HepG2 (cell line): ENCODE data around the gene RAB20. TPM values are rescaled to one million over a fixed set of nuclear protein-coding genes. Genes with fewer than 3 reads are reported as not detected.

Experiments
- ATAC-seq: fragments of 200-7000 bp; cut with Tn5 transposase; 3 replicates; pipeline ENCODE4 v1.9.1; 2020; ENCODE audit warnings: mild to moderate bottlenecking, moderate library complexity
- BruUV-seq: library from RNA; stranded (reverse); fragments of 400-500 nt; replicated peaks from 2 replicates; lab custom pipeline; 2021; lab: Mats Ljungman, UMichigan
- CTCF ChIA-PET: fragments of 300-600 bp; formaldehyde crosslinking; extraction: SDS; loops from one replicate; lab custom pipeline; 2021; ENCODE audit warnings: low total read pairs, inconsistent platforms, low intra/inter-chr PET ratio; lab: Yijun Ruan, JAX
- POLR2A ChIA-PET: fragments of 350-600 bp; sonication (Branson Sonifier 250); formaldehyde crosslinking; loops from one replicate; lab custom pipeline; 2020; ENCODE audit warnings: antibody characterized with exemption, inconsistent platforms; lab: Yijun Ruan, JAX
- DNase-seq: peaks from one replicate; pipeline ENCODE4 v3.0.0-alpha.2; 2015; ENCODE audit warnings: low spot score
- FAIRE-seq: peaks from 3 replicates; lab custom pipeline; 2011; peaks lifted over from hg19 to GRCh38; lab: Jason Lieb, UNC
- H2AFZ ChIP-seq: one replicate; pipeline ENCODE4 v1.6.1; 2011; ENCODE audit warnings: low read length, inconsistent platforms
- H3K27ac ChIP-seq: fragments of 300-600 bp; 3 replicates; pipeline ENCODE4 v1.8.0; 2011; ENCODE audit warnings: mixed run types, mild to moderate bottlenecking, mixed read lengths, low read length, inconsistent platforms; ENCODE audit not compliant: insufficient read depth; ENCODE audit errors: extremely low read length
- H3K27me3 ChIP-seq, 2 experiments: fragments of 200-600 bp in 1 of 2; 2 replicates in 1 of 2; 3 replicates in 1 of 2; pipeline versions ENCODE4 v1.6.0 to v1.8.0; 2011; ENCODE audit warnings: low read length in 2 of 2, mild to moderate bottlenecking in 2 of 2, moderate library complexity in 2 of 2, inconsistent platforms in 1 of 2; ENCODE audit not compliant: insufficient read depth in 2 of 2, control insufficient read depth in 1 of 2
- H3K36me3 ChIP-seq, 2 experiments: fragments of 200-600 bp in 1 of 2; replicated peaks in 1 of 2; 2 replicates in 1 of 2; 3 replicates in 1 of 2; pipeline versions ENCODE4 v1.5.1 to v1.8.0; 2011; ENCODE audit warnings: low read length in 2 of 2, inconsistent platforms in 1 of 2; ENCODE audit not compliant: insufficient read depth in 2 of 2, control insufficient read depth in 1 of 2
- H3K4me1 ChIP-seq: 2 replicates; pipeline ENCODE4 v1.5.1; 2012; ENCODE audit warnings: low read length, inconsistent platforms; ENCODE audit not compliant: insufficient read depth
- H3K4me2 ChIP-seq: 2 replicates; pipeline ENCODE4 v1.6.0; 2011; ENCODE audit warnings: low read depth, low read length, inconsistent platforms
- H3K4me3 ChIP-seq, 3 experiments: fragments of 200-600 bp in 1 of 3; sonication (generic), shearing (Covaris generic) in 1 of 3; replicated peaks in 1 of 3; 2 replicates each; pipeline ENCODE4 v1.5.1; 2011 to 2016; ENCODE audit warnings: low read length in 3 of 3, inconsistent platforms in 2 of 3, low read depth in 2 of 3, mild to moderate bottlenecking in 2 of 3, control low read depth in 1 of 3, mixed read lengths in 1 of 3; ENCODE audit not compliant: insufficient read depth in 1 of 3
- H3K79me2 ChIP-seq: one replicate; pipeline ENCODE4 v1.6.1; 2011; ENCODE audit warnings: low read length, inconsistent platforms; ENCODE audit not compliant: insufficient read depth
- H3K9ac ChIP-seq: 2 replicates; pipeline ENCODE4 v1.6.0; 2011; ENCODE audit warnings: mild to moderate bottlenecking, low read depth, low read length, inconsistent platforms; ENCODE audit not compliant: insufficient read depth
- H3K9me3 ChIP-seq: 2 replicates; pipeline ENCODE4 v1.5.1; 2012; ENCODE audit warnings: mild to moderate bottlenecking, low read length
- H4K20me1 ChIP-seq: 2 replicates; pipeline ENCODE4 v1.6.0; 2011; ENCODE audit warnings: inconsistent platforms, mild to moderate bottlenecking, low read length, moderate library complexity; ENCODE audit not compliant: insufficient read depth
- LCORL ChIP-seq, 2 experiments: fragments of 450-650 bp in 1 of 2; sonication (generic) in 1 of 2; formaldehyde crosslinking in 1 of 2; IDR thresholded peaks; 2 replicates each; pipeline versions ENCODE4 v1.5.0 to v1.6.1; 2017 to 2020; ENCODE audit warnings: antibody characterized with exemption in 1 of 2, missing genetic modification reagents in 1 of 2
- MTA1 ChIP-seq: sonication (generic); formaldehyde crosslinking; IDR thresholded peaks from 2 replicates; pipeline ENCODE4 v1.4.0; 2020; ENCODE audit warnings: missing genetic modification reagents, mild to moderate bottlenecking, borderline replicate concordance
- SMAD9 ChIP-seq: sonication (generic); formaldehyde crosslinking; IDR thresholded peaks from 2 replicates; pipeline ENCODE4 v1.5.1; 2020; ENCODE audit warnings: mild to moderate bottlenecking, missing genetic modification reagents
- SOX5 ChIP-seq: IDR thresholded peaks from 2 replicates; pipeline ENCODE4 v1.6.1; 2016; ENCODE audit warnings: borderline replicate concordance
- ZNF205 ChIP-seq: IDR thresholded peaks from 2 replicates; pipeline ENCODE4 v1.6.1; 2018; ENCODE audit warnings: missing biosample characterization, missing genetic modification reagents
- ZNF569 ChIP-seq: sonication (generic); formaldehyde crosslinking; IDR thresholded peaks from 2 replicates; pipeline ENCODE4 v1.5.0; 2020; ENCODE audit warnings: mild to moderate bottlenecking, missing genetic modification reagents, moderate library complexity, borderline replicate concordance
- ZNF615 ChIP-seq: sonication (generic); formaldehyde crosslinking; IDR thresholded peaks from 2 replicates; pipeline ENCODE4 v1.5.0; 2020; ENCODE audit warnings: mild to moderate bottlenecking, missing genetic modification reagents, borderline replicate concordance
- WGBS: methylation state at CpG from one replicate; pipeline ENCODE4 v1.1.6; 2017; ENCODE audit warnings: low lambda C conversion rate; 5-methylcytosine and 5-hydroxymethylcytosine counted together
- in situ Hi-C: cut with HindIII; loops from 2 replicates; pipeline ENCODE4 v1.10.0; 2017; ENCODE audit warnings: low pct_unique_long_range_greater_than_20kb; ENCODE audit not compliant: extremely low pct_ligation_motif_present
- intact Hi-C: fragments of 100-400 bp; cut with micrococcal nuclease; formaldehyde crosslinking; loops from one replicate; pipeline ENCODE4 v1.10.0; 2022; ENCODE audit not compliant: unreplicated experiment
- polyA plus RNA-seq, 8 experiments: library from polyadenylated mRNA; depleted of rRNA in 3 of 8; stranded (reverse) in 7 of 8; unstranded in 1 of 8; fragments of >200 nt; fragmentation: Illumina TruSeq in 4 of 8; extraction: Trizol in 4 of 8; gene quantifications; 2 replicates each; pipeline versions ENCODE4 v1.2.1 to v1.2.3, GENCODE V29; 2011 to 2016; ENCODE audit warnings: low read depth in 4 of 8, missing spikeins in 1 of 8, mixed read lengths in 1 of 8; ENCODE audit not compliant: insufficient read depth in 1 of 8
- total RNA-seq, 5 experiments: library from RNA; depleted of rRNA; stranded (reverse); fragments of >200 nt; fragmentation: Illumina TruSeq; extraction: Trizol; gene quantifications; 2 replicates each; pipeline ENCODE4 v1.2.3, GENCODE V29; 2016; ENCODE audit warnings: low read depth in 1 of 5
- TF ChIP-seq, protein P1 (sequence below): sonication (generic); formaldehyde crosslinking; IDR thresholded peaks from 2 replicates; pipeline ENCODE4 v1.4.0; 2020; ENCODE audit warnings: missing genetic modification reagents
- TF ChIP-seq, protein P2 (sequence below): sonication (generic); formaldehyde crosslinking; conservative IDR thresholded peaks from 2 replicates; pipeline ENCODE4 v1.4.0; 2020; ENCODE audit warnings: mild to moderate bottlenecking, missing genetic modification reagents, moderate library complexity
- TF ChIP-seq, protein P3 (sequence below): sonication (generic); formaldehyde crosslinking; conservative IDR thresholded peaks from 2 replicates; pipeline ENCODE4 v1.4.0; 2020; ENCODE audit warnings: missing genetic modification reagents

Gene RAB20
- total and polyA plus RNA-seq, 2 of the 13 experiments (the other 11 are each of a cell fraction or from before 2014, with no cell fraction given) = 15.6 to 30.5 TPM

DNA sequence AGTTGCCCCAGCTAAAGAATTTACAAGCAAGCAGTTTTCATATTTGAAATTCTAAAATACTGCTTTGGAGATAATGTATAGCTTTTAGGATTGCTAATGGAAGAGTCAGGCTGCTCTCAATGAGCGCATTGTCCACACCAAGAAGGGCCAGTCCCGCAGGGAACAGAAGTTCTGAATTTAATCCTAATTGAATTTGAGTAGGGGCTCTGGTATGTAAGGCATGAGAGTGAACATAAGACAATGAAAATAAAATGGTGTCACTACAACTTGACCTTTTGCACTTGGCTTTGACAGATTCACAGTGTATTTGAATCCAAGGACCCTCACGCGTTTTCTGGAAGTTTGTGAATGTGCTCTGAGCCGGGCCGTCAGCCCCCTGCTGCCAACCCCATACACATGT is 32.6 kb downstream of the RAB20 start:
- POLR2A ChIA-PET = no interaction called here
- TF ChIP-seq SMAD9 (CRISPR knock-in tag) (no peak), ZNF569 (no peak), LCORL (IDR thresholded peaks at IDR 0.05) (no peak), LCORL (CRISPR knock-in tag; IDR thresholded peaks at IDR 0.05) (no peak), SOX5 (no peak), MTA1 (no peak)
- DNase-seq (no peak), ATAC-seq (no peak), FAIRE-seq (no peak)
- H3K36me3 ChIP-seq = peaks cover 0 to 8% of the 10 kb centered on the region in 2 experiments; a peak in 4 of 5 replicates
- 93% methylated on average over 6 of the region's 6 CpGs for WGBS
- in situ Hi-C loops = no loop called here
- H3K4me1 ChIP-seq = peaks cover 34% of the 10 kb centered on the region
- no peak overlapping the region for H2AFZ ChIP-seq
- CTCF ChIA-PET = no interaction called here
- H3K4me2 ChIP-seq = no peak overlapping the region
- H3K27ac ChIP-seq = no peak overlapping the region
- H3K27me3 ChIP-seq = no peaks in the 10 kb centered on the region
- no peaks in the 10 kb centered on the region for H3K9me3 ChIP-seq
- no peak overlapping the region for H3K9ac ChIP-seq
- intact Hi-C loops = no loop called here
- no peak overlapping the region for H3K4me3 ChIP-seq
- BruUV-seq = no TSS peak
- peaks cover 22% of the 10 kb centered on the region for H3K79me2 ChIP-seq
- peaks cover 25% of the 10 kb centered on the region; the same call in 1 of the 2 replicates for H4K20me1 ChIP-seq

DNA sequence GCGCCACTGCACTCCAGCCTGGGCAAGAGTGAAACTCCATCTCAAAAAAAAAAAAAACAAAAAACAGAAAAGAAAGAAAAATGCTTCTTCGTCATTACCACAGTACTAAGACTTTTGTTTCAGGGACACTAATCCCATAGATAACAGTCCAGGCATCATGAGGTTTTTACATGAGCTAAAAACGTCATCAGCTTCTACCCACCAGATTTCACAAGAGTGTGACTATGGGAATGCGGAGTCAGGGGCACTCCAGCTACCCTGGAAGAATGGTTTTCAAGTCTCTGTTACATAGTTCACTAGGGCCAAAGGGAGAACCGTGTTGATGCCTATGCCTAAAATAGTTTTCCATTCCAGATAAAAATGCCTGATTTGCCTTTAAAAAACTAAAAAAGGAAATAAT is 33.2 kb downstream of the RAB20 start:
- POLR2A ChIA-PET = no interaction called here
- WGBS = 91% methylated on average over 5 of the region's 5 CpGs
- H2AFZ ChIP-seq = no peak overlapping the region
- H3K27ac ChIP-seq = no peak overlapping the region
- H3K9me3 ChIP-seq = no peaks in the 10 kb centered on the region
- no peak for FAIRE-seq
- peaks cover 1 to 13% of the 10 kb centered on the region in 2 experiments; a peak in 4 of 5 replicates for H3K36me3 ChIP-seq
- CTCF ChIA-PET = no interaction called here
- H3K79me2 ChIP-seq = peaks cover 17% of the 10 kb centered on the region
- intact Hi-C loops = no loop called here
- ATAC-seq = no peak
- no peak overlapping the region for H3K4me3 ChIP-seq
- DNase-seq = no peak
- in situ Hi-C loops = no loop called here
- H3K9ac ChIP-seq = no peak overlapping the region
- H4K20me1 ChIP-seq = peaks cover 21% of the 10 kb centered on the region; the same call in 1 of the 2 replicates
- BruUV-seq = no TSS peak
- no peaks in the 10 kb centered on the region for H3K27me3 ChIP-seq
- no peak overlapping the region for H3K4me2 ChIP-seq
- peaks cover 34% of the 10 kb centered on the region for H3K4me1 ChIP-seq
- TF ChIP-seq ZNF615 (CRISPR knock-in tag) = no peak
- TF ChIP-seq, protein P1, sequence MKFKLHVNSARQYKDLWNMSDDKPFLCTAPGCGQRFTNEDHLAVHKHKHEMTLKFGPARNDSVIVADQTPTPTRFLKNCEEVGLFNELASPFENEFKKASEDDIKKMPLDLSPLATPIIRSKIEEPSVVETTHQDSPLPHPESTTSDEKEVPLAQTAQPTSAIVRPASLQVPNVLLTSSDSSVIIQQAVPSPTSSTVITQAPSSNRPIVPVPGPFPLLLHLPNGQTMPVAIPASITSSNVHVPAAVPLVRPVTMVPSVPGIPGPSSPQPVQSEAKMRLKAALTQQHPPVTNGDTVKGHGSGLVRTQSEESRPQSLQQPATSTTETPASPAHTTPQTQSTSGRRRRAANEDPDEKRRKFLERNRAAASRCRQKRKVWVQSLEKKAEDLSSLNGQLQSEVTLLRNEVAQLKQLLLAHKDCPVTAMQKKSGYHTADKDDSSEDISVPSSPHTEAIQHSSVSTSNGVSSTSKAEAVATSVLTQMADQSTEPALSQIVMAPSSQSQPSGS (CRISPR knock-in tag) = no peak
- TF ChIP-seq, protein P2, sequence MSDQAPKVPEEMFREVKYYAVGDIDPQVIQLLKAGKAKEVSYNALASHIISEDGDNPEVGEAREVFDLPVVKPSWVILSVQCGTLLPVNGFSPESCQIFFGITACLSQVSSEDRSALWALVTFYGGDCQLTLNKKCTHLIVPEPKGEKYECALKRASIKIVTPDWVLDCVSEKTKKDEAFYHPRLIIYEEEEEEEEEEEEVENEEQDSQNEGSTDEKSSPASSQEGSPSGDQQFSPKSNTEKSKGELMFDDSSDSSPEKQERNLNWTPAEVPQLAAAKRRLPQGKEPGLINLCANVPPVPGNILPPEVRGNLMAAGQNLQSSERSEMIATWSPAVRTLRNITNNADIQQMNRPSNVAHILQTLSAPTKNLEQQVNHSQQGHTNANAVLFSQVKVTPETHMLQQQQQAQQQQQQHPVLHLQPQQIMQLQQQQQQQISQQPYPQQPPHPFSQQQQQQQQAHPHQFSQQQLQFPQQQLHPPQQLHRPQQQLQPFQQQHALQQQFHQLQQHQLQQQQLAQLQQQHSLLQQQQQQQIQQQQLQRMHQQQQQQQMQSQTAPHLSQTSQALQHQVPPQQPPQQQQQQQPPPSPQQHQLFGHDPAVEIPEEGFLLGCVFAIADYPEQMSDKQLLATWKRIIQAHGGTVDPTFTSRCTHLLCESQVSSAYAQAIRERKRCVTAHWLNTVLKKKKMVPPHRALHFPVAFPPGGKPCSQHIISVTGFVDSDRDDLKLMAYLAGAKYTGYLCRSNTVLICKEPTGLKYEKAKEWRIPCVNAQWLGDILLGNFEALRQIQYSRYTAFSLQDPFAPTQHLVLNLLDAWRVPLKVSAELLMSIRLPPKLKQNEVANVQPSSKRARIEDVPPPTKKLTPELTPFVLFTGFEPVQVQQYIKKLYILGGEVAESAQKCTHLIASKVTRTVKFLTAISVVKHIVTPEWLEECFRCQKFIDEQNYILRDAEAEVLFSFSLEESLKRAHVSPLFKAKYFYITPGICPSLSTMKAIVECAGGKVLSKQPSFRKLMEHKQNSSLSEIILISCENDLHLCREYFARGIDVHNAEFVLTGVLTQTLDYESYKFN = no peak
- TF ChIP-seq ZNF205 (CRISPR knock-in tag) = no peak
- TF ChIP-seq, protein P3, sequence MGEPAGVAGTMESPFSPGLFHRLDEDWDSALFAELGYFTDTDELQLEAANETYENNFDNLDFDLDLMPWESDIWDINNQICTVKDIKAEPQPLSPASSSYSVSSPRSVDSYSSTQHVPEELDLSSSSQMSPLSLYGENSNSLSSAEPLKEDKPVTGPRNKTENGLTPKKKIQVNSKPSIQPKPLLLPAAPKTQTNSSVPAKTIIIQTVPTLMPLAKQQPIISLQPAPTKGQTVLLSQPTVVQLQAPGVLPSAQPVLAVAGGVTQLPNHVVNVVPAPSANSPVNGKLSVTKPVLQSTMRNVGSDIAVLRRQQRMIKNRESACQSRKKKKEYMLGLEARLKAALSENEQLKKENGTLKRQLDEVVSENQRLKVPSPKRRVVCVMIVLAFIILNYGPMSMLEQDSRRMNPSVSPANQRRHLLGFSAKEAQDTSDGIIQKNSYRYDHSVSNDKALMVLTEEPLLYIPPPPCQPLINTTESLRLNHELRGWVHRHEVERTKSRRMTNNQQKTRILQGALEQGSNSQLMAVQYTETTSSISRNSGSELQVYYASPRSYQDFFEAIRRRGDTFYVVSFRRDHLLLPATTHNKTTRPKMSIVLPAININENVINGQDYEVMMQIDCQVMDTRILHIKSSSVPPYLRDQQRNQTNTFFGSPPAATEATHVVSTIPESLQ (CRISPR knock-in tag) = no peak
